Stimulated activated CD4-positive, alpha-beta T cell treated with anti-CD3 and anti-CD28 coated beads, Interleukin-1b, Interleukin-23, amount 100 ng/mL, for 4 hours (primary cell): Measurements from ENCODE around the gene SH2D6.
"Not testable (repeated sequence)": the region's sequence is repeated elsewhere in the genome, so short reads cannot be mapped to it uniquely, and the experiment has no call there.

ENCODE experiments used
- DNase-seq, 2 donors: peaks; one replicate each; pipeline ENCODE4 v3.0.0-alpha.2; 2020; ENCODE audit warnings: low read depth in 2 of 2

SH2D6 gene

DNA sequence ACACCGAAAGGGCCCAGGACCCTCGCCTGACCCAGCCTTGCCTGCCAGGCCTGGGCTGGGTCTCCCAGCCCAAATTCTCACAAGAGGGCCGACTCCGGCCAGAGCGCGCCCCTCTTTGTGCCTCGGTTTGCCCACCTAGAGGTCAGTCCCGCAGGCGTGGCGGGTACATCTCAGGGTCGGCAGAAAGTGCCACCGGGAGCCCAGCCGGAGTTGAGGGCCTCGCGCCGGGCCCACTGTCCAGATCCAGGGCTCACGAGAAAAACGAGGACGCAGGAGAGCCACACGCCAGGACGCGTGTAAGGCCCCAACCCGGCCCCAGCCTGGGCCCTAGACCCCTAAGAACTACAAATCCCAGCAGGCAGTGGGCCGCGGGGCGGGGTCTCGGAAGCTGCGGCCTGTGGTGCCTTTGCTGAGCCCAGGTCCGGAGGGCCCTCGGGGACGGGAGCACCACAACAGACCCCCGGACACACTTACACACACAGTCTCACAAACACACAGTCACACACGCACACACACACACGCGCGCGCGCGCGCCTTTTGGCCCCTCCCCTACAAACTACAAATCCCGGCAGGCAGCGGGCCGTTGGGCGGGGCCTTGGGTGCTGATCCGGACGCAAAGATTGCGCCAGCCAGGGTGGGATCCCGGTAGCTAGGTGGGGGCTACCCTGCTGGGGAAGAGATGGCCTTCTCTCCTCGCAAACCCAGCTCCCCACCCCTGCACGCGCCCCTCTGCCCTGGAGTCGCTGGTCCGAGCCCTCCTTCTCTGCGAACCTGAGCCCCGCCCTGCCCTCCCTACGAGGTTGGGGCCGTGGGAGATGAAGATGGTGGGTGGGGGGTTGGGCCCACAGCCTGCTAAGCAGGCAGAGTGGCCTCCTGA lies at the start of gene SH2D6:
SH2D6 (plus strand) TSS at position 583 of the 877 bp plus-strand sequence. CDS start 10,752 bp downstream, outside the sequence.
- peak; percentile 68 to 83 for DNase-seq

GRCh38 chr2:85368921-85369320 lies 49.6 kb upstream of the SH2D6 start:
- no peak for DNase-seq

DNA sequence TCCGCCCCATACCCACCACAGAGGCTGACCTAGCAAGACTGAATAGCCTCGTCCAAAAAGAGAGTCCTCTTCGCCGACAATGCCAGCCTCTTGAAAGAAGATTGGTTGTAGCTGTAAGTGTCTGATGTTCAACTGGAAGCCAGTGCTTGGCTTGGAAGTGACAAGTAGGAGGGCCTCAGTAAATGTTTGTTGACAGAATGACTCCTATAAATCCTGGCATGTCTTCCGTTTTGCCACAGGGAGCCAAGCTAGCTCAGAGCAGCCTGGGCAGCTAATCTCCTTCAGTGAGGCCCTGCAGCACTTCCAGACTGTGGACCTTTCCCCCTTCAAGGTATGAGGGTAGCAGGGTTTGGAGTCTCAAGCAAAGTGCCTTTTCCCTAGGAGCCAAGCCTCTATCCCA lies 49.0 kb upstream of the SH2D6 start:
- DNase-seq, result no peak

DNA sequence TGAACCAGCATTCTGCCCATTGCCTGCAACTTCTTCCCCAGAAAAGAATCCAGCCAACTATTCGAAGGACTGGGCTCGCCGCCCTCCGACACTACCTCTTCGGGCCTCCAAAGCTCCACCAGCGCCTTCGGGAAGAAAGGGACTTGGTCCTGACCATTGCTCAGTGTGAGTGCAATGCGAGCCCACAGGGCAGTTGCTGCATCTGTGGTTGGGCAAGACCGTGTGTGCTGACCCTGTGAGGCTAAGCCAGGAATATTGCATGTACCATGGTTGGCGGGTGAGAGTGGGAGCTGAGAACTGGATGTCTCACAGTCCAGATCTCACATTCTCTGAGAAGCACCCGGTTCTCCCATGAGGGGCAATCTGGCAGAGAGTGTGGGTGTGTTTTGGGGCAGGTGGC lies 47.5 kb upstream of the SH2D6 start:
- DNase-seq, result no peak

- no peak for DNase-seq
These were observed 42.0 kb upstream of the SH2D6 start for GRCh38 chr2:85376291-85377065.

- no peak for DNase-seq
These were observed 41.4 kb upstream of the SH2D6 start for GRCh38 chr2:85377083-85377482.

- no peak for DNase-seq
These were observed 40.3 kb upstream of the SH2D6 start for GRCh38 chr2:85378257-85378656.

DNA sequence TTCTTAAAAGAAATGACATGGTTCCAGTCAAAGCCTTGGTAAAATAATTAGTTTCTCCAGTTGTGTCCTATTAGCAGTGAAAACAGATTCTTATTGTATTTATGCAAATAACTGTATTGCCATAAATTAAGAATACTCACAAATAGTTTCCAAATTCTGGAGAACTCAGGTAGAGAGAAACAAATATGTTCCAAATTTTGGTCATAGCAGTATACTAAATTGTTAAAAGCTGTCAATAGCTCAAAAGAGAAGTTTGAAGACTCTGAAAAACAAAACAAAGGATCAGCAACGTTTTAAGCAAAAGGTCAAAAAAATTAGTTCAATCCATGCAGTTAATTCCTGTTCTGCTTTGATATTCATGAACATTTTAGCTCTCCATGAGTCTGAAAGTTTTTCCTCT lies 38.5 kb upstream of the SH2D6 start:
- no peak for DNase-seq

- not testable (repeated sequence) for DNase-seq
These were observed 35.4 kb upstream of the SH2D6 start for GRCh38 chr2:85383151-85383550.

DNA sequence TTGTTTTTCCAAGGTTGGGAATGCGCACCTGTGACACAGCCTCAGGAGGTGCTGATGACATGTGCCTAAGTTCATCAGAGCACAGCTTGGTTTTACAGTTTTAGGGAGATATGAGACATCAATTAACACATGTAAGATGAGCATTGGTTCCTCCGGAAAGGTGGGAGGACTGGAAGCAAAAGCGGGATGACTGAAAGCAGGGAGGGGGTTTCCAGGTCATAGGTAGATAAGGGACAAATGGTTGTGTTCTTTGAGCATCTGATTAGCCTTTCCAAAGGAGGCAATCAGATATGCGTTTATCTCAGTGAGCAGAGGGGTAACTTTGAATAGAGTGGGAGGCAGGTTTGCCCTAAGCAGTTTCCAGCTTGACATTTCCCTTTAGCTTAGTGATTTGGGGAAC lies 34.7 kb upstream of the SH2D6 start:
- no peak for DNase-seq

DNA sequence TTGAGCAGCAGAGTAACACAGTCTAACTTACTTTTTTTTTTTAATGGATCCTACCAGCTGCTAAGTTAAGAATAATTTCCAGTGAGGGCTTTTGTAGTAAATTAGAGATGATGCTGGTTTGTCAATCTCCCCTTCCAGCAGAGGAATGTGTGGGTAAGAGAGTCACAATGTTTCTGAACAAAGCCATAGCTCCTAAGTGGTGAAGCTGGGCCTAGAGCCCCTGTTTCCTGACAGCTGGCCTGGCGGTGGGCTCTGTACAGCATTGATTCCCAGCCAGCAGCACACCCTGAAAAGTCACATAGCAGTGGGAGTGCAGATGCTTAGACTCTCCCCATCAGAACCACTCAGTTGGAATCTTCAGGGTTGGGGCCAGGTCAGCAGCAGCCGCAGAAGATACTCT lies 32.8 kb upstream of the SH2D6 start:
- no peak for DNase-seq

GRCh38 chr2:85387754-85388153 lies 30.8 kb upstream of the SH2D6 start:
- DNase-seq, result no peak

DNA sequence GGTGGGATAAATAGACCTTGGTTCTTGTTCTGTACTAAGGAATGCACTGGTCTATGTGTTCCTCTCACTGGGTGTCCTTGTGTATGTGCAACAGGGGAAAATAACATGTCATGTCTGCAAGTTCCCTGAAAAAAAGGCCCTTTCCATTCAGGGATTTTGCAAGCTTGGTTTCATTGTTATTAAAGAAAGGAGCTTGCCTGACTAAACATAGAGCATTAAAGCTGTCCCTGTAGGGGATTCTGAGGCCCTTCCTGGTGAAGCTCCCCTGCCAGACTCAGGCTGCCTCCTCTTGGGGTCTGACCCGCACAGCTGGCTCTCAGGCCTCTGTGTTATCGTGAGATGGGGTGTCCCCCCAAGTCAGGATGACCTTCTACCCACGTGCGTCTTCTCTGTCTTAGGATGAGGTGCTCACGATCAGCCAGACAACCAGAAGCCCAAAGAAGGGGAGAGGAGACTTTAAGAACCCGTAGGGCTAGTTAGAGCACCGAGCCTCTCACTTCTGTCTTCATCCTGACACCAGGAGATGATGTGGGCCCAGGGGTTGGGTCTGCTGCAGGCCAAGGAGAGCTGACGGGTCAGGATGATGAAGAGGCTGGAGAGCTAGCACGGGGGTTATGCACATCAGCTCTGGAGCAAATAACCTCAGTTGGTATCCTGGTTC lies 29.5 kb upstream of the SH2D6 start:
- no peak for DNase-seq

DNA sequence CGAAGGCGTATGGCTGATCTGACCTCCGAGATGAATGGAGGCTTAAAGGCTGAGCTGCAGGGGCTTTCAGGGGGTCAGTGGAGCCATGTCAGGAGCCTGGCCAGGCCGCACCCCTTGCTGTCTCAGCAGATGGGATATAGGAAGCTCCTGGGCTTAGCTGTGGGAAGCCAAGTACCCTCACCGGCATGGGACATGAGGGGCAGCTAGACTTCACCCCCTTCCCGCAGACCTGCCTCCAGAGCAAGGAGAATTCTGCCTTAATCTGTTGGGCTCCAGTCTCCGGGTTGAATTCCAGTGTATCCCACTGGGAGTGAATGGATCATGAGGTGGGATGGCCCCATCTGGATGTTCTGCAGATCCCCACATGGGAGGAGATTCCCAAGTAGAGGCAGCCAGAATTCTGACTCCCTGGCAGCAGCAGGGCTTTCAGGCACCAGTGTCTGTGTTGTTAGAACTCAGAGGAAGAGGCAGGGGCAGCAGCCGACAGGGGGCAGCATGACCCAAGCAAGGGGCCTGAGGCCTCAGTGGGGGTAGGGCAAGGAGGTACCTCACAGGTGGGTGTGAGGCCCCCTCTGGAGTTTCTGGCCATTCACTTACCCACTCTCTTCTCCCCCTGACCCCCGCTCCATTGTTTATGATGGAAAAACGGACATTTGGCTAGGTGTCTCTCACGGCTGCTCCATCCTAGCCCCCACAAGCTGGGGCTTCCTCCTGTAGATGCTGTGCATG lies 27.4 kb upstream of the SH2D6 start:
- peak; percentile 65 to 75 for DNase-seq

DNA sequence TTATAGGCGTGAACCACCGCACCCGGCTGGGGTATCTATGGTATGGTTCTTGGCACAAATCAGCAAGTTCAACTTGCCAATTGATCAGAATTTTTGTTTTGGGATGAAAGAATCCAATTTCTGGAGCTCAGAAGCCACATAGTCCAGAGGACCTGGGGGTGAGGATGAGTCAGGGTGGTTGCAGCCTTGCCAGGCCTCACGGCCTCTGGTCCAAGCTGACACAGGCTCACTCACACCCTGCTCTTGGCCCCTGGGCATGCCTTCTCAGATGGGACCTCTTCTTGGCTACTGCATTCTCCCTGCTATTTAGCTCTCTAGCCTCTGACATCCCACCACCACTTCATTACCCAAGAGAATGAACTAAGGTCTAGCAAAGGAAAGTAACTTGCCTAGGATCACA lies 24.7 kb upstream of the SH2D6 start:
- no peak for DNase-seq

GRCh38 chr2:85394261-85394681 lies 24.2 kb upstream of the SH2D6 start:
- no peak for DNase-seq

DNA sequence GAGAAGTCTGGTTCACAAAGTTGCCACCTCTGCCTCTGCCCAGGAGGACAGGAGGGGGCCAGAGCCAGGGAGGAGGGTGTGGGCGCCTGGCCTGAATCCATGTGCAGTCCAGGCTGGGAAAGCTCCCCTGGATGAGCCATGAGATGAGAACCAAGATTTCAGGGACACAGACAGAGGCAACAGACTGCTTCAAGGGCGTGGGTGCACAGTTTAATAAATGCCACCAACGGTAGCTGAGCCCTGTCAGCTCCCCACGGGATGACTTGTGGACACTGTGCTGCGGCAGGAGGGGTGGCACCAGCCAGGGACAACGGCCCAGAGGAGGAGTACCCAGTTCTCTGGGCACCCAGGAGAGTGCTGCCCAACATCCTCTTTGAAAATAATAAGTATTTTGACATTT lies 23.5 kb upstream of the SH2D6 start:
- no peak for DNase-seq

DNA sequence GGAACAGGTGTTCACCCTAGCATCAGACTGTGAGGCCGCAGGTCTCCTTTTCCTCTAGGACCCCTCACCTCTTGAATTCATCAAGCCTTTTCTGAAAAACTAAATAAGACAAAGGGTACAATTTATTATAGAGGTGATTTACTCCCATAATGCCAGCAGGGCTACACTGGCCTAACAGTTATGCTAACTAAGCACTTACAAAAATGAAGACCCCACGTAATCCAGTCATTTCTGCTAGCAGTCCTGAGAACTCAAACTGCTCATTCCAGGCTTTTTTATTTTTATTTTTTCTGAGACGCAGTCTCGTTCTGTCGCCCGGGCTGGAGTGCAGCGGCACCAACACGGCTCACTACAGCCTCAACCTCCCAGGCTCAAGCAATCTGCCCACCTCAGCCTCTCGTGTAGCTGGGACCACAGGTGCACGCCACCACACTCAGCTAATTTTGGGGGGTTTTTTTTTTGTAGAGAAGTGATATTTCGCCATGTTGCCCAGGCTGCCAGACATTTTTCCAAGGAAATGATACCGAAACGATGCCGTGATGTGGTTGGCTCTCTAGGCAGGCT lies 22.5 kb upstream of the SH2D6 start:
- DNase-seq, result no peak

- no peak for DNase-seq
These were observed 21.7 kb upstream of the SH2D6 start for GRCh38 chr2:85396531-85397470.

- DNase-seq, result no peak
These were observed 20.6 kb upstream of the SH2D6 start for GRCh38 chr2:85397925-85398331.
